Measurements from ENCODE around the gene EXD3. TPM values are rescaled to one million over a fixed set of nuclear protein-coding genes. Genes with fewer than 3 reads are reported as not detected.

Gene EXD3
- total and polyA plus RNA-seq, 2 of the 13 experiments (the other 11 are each of a cell fraction or from before 2014, with no cell fraction given), result 2.7 to 4.8 TPM

DNA sequence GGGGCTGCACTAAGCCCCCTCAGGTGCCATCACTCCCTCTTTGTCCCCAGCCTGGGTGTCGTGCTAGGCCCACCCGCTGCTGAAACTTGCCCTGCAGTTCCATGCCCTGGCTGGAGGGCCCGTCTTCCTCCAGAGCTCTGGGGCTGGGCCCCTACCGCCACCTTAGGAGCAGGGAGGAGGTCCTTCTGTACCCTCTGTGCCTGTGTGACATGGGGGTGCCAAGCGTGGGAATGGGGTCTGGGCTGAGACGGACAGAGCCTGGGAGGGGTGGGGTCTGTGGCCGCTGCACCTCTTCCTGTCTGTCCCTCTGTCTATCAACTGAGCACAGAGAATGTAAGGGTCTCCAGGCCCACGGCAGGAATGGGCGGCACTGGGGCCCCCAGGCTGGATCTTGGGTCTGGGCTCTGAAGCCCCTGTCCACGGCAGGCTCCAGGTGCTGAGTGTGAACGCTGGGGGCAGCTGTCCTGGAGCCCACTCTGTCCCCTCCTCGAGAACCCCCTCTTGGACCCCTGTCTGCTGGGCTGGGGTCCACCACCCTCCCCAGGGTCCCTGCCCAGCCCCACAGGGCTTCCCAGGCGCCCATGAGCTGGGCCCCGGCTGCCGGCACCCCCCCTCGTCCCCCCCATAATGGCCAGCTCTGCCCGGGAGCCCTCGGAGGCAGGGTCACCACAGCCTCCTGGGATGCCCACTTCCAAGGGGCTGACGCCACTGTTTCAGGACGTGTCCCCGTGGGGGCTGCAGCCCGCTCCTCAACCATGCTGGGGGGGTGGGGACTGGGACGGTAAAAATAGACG lies 105.0 kb downstream of the EXD3 start (continued):
- TF ChIP-seq, protein P1, sequence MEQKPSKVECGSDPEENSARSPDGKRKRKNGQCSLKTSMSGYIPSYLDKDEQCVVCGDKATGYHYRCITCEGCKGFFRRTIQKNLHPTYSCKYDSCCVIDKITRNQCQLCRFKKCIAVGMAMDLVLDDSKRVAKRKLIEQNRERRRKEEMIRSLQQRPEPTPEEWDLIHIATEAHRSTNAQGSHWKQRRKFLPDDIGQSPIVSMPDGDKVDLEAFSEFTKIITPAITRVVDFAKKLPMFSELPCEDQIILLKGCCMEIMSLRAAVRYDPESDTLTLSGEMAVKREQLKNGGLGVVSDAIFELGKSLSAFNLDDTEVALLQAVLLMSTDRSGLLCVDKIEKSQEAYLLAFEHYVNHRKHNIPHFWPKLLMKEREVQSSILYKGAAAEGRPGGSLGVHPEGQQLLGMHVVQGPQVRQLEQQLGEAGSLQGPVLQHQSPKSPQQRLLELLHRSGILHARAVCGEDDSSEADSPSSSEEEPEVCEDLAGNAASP (CRISPR knock-in tag; IDR thresholded peaks at IDR 0.05; ENCODE audit: borderline replicate concordance), result no peak

DNA sequence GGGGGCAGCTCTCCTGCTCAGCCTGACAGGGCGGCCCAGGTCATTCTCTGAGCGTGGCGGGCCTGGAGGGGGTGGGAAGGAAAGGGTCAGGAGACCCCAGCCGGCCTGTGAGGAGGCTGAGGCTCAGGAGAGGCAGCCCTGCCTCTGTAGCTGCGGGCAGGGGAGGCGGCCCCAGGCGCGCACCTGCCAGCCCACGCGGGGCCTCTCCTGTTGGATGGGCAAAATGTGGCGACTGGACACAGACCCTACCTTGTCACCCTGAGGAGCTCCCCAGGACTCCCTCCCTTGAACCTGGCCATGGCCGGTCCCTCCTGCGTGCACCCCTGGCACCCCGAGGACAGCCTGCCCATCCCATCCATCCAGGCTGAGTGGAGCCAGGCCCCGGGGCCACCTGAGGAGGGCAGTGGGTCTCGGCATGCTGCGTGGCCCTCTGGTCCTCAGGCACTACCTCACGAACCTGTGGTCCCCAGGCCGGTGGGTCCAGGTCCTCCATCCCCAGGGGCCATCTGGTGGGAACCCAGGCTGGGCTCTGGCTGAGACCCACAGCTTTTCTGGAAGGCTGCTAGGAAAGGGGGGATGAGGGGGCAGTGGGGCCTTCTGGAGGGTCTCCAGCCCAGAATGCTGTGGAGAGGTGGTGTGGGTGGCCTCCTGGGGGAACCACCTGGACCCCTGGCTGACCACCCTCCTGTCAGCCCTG lies 105.8 kb downstream of the EXD3 start:
- in situ Hi-C loops (cut with HindIII; ENCODE audit: extremely low pct_ligation_motif_present, low pct_unique_long_range_greater_than_20kb) (no loop called here), intact Hi-C loops (cut with micrococcal nuclease; ENCODE audit: unreplicated experiment) (no loop called here)
- Histone ChIP-seq H3K79me2 (ENCODE audit: insufficient read depth, low read length) (no peaks in the 10 kb centered on the region), H3K36me3 (replicated peaks in 1 of 2; ENCODE audit: control insufficient read depth in 1 of 2, insufficient read depth in 2 of 2, low read length in 2 of 2) (no peaks in the 10 kb centered on the region), H3K4me3 (replicated peaks in 1 of 3; ENCODE audit: insufficient read depth in 1 of 3, low read depth in 2 of 3, low read length in 3 of 3) (no peak overlapping the region), H2AFZ (ENCODE audit: low read length) (no peak overlapping the region), H3K9ac (ENCODE audit: insufficient read depth, low read depth, low read length) (no peak overlapping the region), H3K27me3 (ENCODE audit: control insufficient read depth in 1 of 2, insufficient read depth in 2 of 2, low read length in 2 of 2) (peaks cover 18 to 74% of the 10 kb centered on the region in 2 experiments), H3K9me3 (ENCODE audit: low read length) (no peaks in the 10 kb centered on the region), H3K4me1 (ENCODE audit: insufficient read depth, low read length) (peaks cover 38% of the 10 kb centered on the region), H3K4me2 (ENCODE audit: low read depth, low read length) (no peak overlapping the region), H4K20me1 (ENCODE audit: insufficient read depth, low read length) (peaks cover 4% of the 10 kb centered on the region; the same call in 1 of the 2 replicates), H3K27ac (ENCODE audit: extremely low read length, insufficient read depth, low read length) (no peak overlapping the region)
- ChIA-PET CTCF (ENCODE audit: low intra/inter-chr PET ratio, low total read pairs) (no interaction called here), POLR2A (no interaction called here)
- no peak for ATAC-seq
- no peak for DNase-seq (ENCODE audit: low spot score)
- TF ChIP-seq ZNF562 (CRISPR knock-in tag; IDR thresholded peaks at IDR 0.05; ENCODE audit: borderline replicate concordance) (no peak), ZSCAN12 (CRISPR knock-in tag; IDR thresholded peaks at IDR 0.05) (no peak), MBD4 (IDR thresholded peaks at IDR 0.05; ENCODE audit: borderline replicate concordance, low read length) (no peak), RAD51 (IDR thresholded peaks at IDR 0.05; ENCODE audit: borderline replicate concordance) (no peak), MTA1 (CRISPR knock-in tag; IDR thresholded peaks at IDR 0.05; ENCODE audit: borderline replicate concordance) (no peak)
- no peak for FAIRE-seq
- WGBS (ENCODE audit: low lambda C conversion rate), result 58% methylated on average over 7 of the region's 19 CpGs
- BruUV-seq (replicated peaks), result no TSS peak
